Lower lobe of right lung (tissue), 2 donors: ENCODE results near the gene CNN2. TPM values are rescaled to one million over a fixed set of nuclear protein-coding genes. Genes with fewer than 3 reads are reported as not detected.

ENCODE experiments used
- ATAC-seq, 2 donors: fragments of 200-7000 bp; cut with Tn5 transposase; one replicate each; pipeline ENCODE4 v1.9.1; 2020 to 2022; ENCODE audit warnings: mild to moderate bottlenecking in 2 of 2, moderate library complexity in 2 of 2
- DNase-seq: peaks from one replicate; pipeline ENCODE4 v3.0.0-alpha.2; 2020
- H3K27ac ChIP-seq: fragments of 200-600 bp; one replicate; pipeline ENCODE4 v1.8.0; 2022
- H3K27me3 ChIP-seq: fragments of 200-600 bp; one replicate; pipeline ENCODE4 v1.8.0; 2022; ENCODE audit warnings: low read depth
- H3K36me3 ChIP-seq: fragments of 200-600 bp; one replicate; pipeline ENCODE4 v1.8.0; 2022; ENCODE audit warnings: mild to moderate bottlenecking
- H3K4me1 ChIP-seq: fragments of 200-600 bp; one replicate; pipeline ENCODE4 v1.8.0; 2022
- H3K4me3 ChIP-seq: fragments of 200-600 bp; one replicate; pipeline ENCODE4 v1.8.0; 2022; ENCODE audit warnings: mild to moderate bottlenecking
- H3K9me3 ChIP-seq: fragments of 200-600 bp; one replicate; pipeline ENCODE4 v1.8.0; 2022
- CTCF ChIP-seq: fragments of 200-600 bp; IDR thresholded peaks from one replicate; pipeline ENCODE4 v1.8.0; 2022; ENCODE audit warnings: antibody characterized with exemption, mild to moderate bottlenecking
- intact Hi-C: fragments of 100-400 bp; cut with DNase I; formaldehyde crosslinking; loops from one replicate; pipeline ENCODE4 v1.11.0; 2022
- total RNA-seq: library from RNA; stranded (reverse); fragmentation: NEBNext Ultra II Directional; extraction: Animal tissue kit (Norgen Biotek cat#: 25700); gene quantifications from one replicate; pipeline ENCODE4 v1.2.1, GENCODE V29; 2021
- donor health status: DM: no; HTN: yes; CAD: no; lungs with severe emphysema.

The CNN2 gene
- total RNA-seq, 1 donor from 2014 or later: 158 TPM

- Histone ChIP-seq H3K27me3 (peaks cover 37% of the 10 kb centered on the region), H3K4me3 (no peak overlapping the region), H3K4me1 (peaks cover 13% of the 10 kb centered on the region), H3K27ac (no peak overlapping the region), H3K36me3 (peaks cover 35% of the 10 kb centered on the region), H3K9me3 (no peaks in the 10 kb centered on the region)
- DNase-seq: no peak
- no peak for TF ChIP-seq CTCF
- intact Hi-C loops: no loop called here
- no peak for ATAC-seq
Measured at GRCh38 chr19:993361-993830, 33.0 kb upstream of the CNN2 start.

GRCh38 chr19:993831-994393 is 32.5 kb upstream of the CNN2 start:
- intact Hi-C loops: no loop called here
- Histone ChIP-seq H3K27ac (no peak overlapping the region), H3K4me3 (no peak overlapping the region), H3K4me1 (peaks cover 13% of the 10 kb centered on the region), H3K27me3 (peaks cover 41% of the 10 kb centered on the region), H3K9me3 (no peaks in the 10 kb centered on the region), H3K36me3 (peaks cover 32% of the 10 kb centered on the region)
- ATAC-seq (no peak), DNase-seq (peak; percentile 45)
- TF ChIP-seq CTCF: no peak

- no peak for ATAC-seq
Measured at GRCh38 chr19:994516-994915, 31.9 kb upstream of the CNN2 start.

GRCh38 chr19:995051-995827 is 31.2 kb upstream of the CNN2 start:
- ATAC-seq (peak; percentile 7 to 51), DNase-seq (peak; percentile 78)
- intact Hi-C loops: no loop called here
- peaks cover 13% of the 10 kb centered on the region for H3K4me1 ChIP-seq
- peaks cover 27% of the 10 kb centered on the region for H3K36me3 ChIP-seq
- TF ChIP-seq CTCF: no peak
- H3K9me3 ChIP-seq: no peaks in the 10 kb centered on the region
- H3K4me3 ChIP-seq: no peak overlapping the region
- peaks cover 54% of the 10 kb centered on the region for H3K27me3 ChIP-seq
- H3K27ac ChIP-seq: no peak overlapping the region

More at GRCh38 chr19:994516-994915, 31.9 kb upstream of the CNN2 start:
- Histone ChIP-seq H3K9me3 (no peaks in the 10 kb centered on the region), H3K4me3 (no peak overlapping the region), H3K36me3 (peaks cover 32% of the 10 kb centered on the region), H3K27ac (no peak overlapping the region), H3K27me3 (peaks cover 47% of the 10 kb centered on the region), H3K4me1 (peaks cover 13% of the 10 kb centered on the region)
- DNase-seq: no peak
- intact Hi-C loops: no loop called here
- no peak for TF ChIP-seq CTCF

- peaks cover 20% of the 10 kb centered on the region for H3K4me1 ChIP-seq
Measured at GRCh38 chr19:996051-996838, 30.2 kb upstream of the CNN2 start.

More at GRCh38 chr19:996051-996838, 30.2 kb upstream of the CNN2 start:
- TF ChIP-seq CTCF: no peak
- H3K9me3 ChIP-seq: no peaks in the 10 kb centered on the region
- no peak overlapping the region for H3K27ac ChIP-seq
- intact Hi-C loops: no loop called here
- peaks cover 18% of the 10 kb centered on the region for H3K36me3 ChIP-seq
- DNase-seq: no peak
- H3K27me3 ChIP-seq: peaks cover 62% of the 10 kb centered on the region
- H3K4me3 ChIP-seq: peak overlapping the region; percentile 6
- ATAC-seq: peak; percentile 34 to 38
